WI38 (cell line): Measurements from ENCODE around the gene PKNOX2.

ENCODE experiments used
- H3K4me3 ChIP-seq: 2 replicates; pipeline ENCODE4 v1.5.1; 2011; ENCODE audit warnings: low read depth, mild to moderate bottlenecking, control low read depth, low read length
- CTCF ChIP-seq: IDR thresholded peaks from 2 replicates; pipeline ENCODE4 v1.5.1; 2012; ENCODE audit warnings: low read depth, mild to moderate bottlenecking, control low read depth, low read length

PKNOX2 gene

GRCh38 chr11:125451400-125452124 lies 287.0 kb downstream of the PKNOX2 start:
- no peak overlapping the region for H3K4me3 ChIP-seq
- no peak for TF ChIP-seq CTCF

GRCh38 chr11:125452125-125452470 lies 287.5 kb downstream of the PKNOX2 start:
- no peak for TF ChIP-seq CTCF
- no peak overlapping the region for H3K4me3 ChIP-seq

GRCh38 chr11:125454047-125454446 lies 289.5 kb downstream of the PKNOX2 start:
- TF ChIP-seq CTCF, result no peak
- no peak overlapping the region for H3K4me3 ChIP-seq

- H3K4me3 ChIP-seq, result no peak overlapping the region
- TF ChIP-seq CTCF, result no peak
Observed at GRCh38 chr11:125455851-125456250, 291.3 kb downstream of the PKNOX2 start.

- H3K4me3 ChIP-seq, result no peak overlapping the region
- TF ChIP-seq CTCF, result no peak
Observed at GRCh38 chr11:125457814-125458343, 293.3 kb downstream of the PKNOX2 start.

GRCh38 chr11:125460275-125460674 lies 295.7 kb downstream of the PKNOX2 start:
- no peak overlapping the region for H3K4me3 ChIP-seq
- TF ChIP-seq CTCF, result no peak

GRCh38 chr11:125463590-125464269 lies 299.2 kb downstream of the PKNOX2 start:
- no peak for TF ChIP-seq CTCF
- H3K4me3 ChIP-seq, result no peak overlapping the region
